ENCODE measurements around the gene ZNF688. TPM values are rescaled to one million over a fixed set of nuclear protein-coding genes. Genes with fewer than 3 reads are reported as not detected.

ZNF688 gene
- polyA plus RNA-seq, 2 of the 4 experiments (the other 2 are of a cell fraction), result 4.6 to 6.7 TPM

DNA sequence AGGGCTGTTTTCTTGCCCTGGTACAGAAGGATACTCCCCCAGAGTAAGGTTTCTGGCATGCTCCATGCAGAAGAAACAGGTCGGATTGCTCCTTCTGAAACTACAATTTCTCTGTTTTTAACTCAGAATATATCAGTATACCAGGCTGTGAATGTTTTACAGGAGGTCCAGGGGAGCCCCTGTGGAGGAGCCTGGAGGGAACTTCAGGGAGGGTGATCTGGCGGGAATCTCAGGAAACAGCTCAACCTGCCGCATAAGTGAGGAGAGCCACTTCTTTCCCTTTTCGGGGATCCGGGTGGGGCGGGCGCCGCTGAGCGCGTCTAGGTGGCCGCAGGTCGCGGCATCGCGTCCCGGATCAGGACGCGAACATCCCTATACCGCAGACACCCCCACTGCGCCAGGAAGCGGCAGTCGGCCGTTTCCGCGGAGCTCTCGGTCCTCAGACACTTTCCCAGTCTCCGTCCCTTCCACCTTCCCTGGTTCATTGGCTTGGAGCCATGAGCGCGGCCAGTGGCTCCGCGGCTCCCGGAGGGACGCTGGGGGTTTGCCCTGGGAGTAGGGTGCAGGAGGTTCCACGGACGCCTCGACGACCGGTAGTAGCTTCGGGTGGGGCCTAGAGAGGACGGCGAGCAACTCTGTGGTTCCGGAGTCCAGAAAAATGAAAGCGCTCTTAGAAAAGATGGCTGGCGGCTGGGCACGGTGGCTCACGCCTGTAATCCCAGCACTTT is 10.3 kb downstream of the ZNF688 start:
- TF ChIP-seq, protein P1, sequence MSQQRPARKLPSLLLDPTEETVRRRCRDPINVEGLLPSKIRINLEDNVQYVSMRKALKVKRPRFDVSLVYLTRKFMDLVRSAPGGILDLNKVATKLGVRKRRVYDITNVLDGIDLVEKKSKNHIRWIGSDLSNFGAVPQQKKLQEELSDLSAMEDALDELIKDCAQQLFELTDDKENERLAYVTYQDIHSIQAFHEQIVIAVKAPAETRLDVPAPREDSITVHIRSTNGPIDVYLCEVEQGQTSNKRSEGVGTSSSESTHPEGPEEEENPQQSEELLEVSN (IDR thresholded peaks at IDR 0.05; ENCODE audit: borderline replicate concordance, low read depth), result peak; percentile 26; the same call in 1 of the 2 replicates
- TF ChIP-seq CBX2 (IDR thresholded peaks at IDR 0.05; ENCODE audit: borderline replicate concordance, low read depth) (no peak), FOSL2 (IDR thresholded peaks at IDR 0.05) (no peak), FOSL2 (CRISPR knock-in tag; IDR thresholded peaks at IDR 0.05) (no peak), CHD2 (IDR thresholded peaks at IDR 0.05; ENCODE audit: low read length, partially characterized antibody) (no peak)
- TF ChIP-seq, protein P2, sequence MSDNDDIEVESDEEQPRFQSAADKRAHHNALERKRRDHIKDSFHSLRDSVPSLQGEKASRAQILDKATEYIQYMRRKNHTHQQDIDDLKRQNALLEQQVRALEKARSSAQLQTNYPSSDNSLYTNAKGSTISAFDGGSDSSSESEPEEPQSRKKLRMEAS (IDR thresholded peaks at IDR 0.05), result peak; percentile 17; the same call in 1 of the 2 replicates
- Histone ChIP-seq H3K4me2 (peak overlapping the region; percentile 75), H3K4me3 (peak overlapping the region; percentile 45), H3K9me3 (no peaks in the 10 kb centered on the region), H3K27ac (peak overlapping the region; percentile 73 to 75), H3K4me1 (peaks cover 4% of the 10 kb centered on the region; the same call in 1 of the 3 replicates)
- no peak for DNase-seq (ENCODE audit: low read depth in 1 of 2, low spot score in 1 of 2)
- CTCF ChIA-PET, result interaction anchor here (0.6 to 1.8 kb wide), 7 partner anchors 10 to 131 kb away, joined by 3 to 10 read pairs (median 3); partner anchors contain the start of genes DCTPP1 and ZNF688
- POLR2A ChIA-PET, result interaction anchor here (1.4 kb wide), 1 partner anchor 116 kb away, joined by 6 read pairs; the partner anchor contains the start of gene SEPHS2
- ATAC-seq, result no peak
- FAIRE-seq, result no peak
- 66% methylated on average over 23 of the region's 46 CpGs for WGBS (ENCODE audit: missing lambda C conversion rate)

DNA sequence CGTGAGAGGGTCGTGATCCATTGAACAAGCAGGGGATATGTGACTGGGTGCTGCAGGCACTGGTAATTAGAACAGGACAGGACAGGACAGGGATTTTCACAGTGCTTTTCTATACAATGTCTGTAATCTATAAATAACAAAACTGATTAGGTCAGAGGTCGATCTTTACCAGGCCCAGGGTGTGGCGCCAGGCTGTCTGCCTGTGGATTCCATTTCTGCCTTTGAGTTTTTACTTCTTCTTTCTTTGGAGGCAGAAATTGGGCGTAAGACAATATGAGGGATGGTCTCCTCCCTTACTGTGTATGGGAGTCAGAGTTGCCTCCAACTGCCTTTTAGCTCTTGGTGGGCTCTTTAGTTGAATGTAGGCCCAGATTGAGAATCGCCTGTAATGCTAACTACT is 11.8 kb downstream of the ZNF688 start:
- Histone ChIP-seq H3K27ac (peak overlapping the region in 1 of 2 experiments; percentile 98; a peak in 3 of 6 replicates), H3K4me3 (no peak overlapping the region), H3K9me3 (no peaks in the 10 kb centered on the region), H3K4me1 (peaks cover 4% of the 10 kb centered on the region; the same call in 1 of the 3 replicates), H3K4me2 (no peak overlapping the region)
- ATAC-seq (no peak), DNase-seq (ENCODE audit: low read depth in 1 of 2, low spot score in 1 of 2) (no peak), FAIRE-seq (no peak)
- POLR2A ChIA-PET, result interaction anchor here (2.8 kb wide), 1 partner anchor 12 kb away, joined by 44 read pairs; the partner anchor contains the start of gene ZNF688
- CTCF ChIA-PET, result interaction anchor here (1.6 to 1.7 kb wide), 2 partner anchors 72 to 130 kb away, joined by 5 to 7 read pairs; partner anchors contain the start of gene DCTPP1
- WGBS (ENCODE audit: missing lambda C conversion rate), result 96% methylated on average over 6 of the region's 6 CpGs
- TF ChIP-seq CHD2 (IDR thresholded peaks at IDR 0.05; ENCODE audit: low read length, partially characterized antibody), result no peak
- TF ChIP-seq, protein P3, sequence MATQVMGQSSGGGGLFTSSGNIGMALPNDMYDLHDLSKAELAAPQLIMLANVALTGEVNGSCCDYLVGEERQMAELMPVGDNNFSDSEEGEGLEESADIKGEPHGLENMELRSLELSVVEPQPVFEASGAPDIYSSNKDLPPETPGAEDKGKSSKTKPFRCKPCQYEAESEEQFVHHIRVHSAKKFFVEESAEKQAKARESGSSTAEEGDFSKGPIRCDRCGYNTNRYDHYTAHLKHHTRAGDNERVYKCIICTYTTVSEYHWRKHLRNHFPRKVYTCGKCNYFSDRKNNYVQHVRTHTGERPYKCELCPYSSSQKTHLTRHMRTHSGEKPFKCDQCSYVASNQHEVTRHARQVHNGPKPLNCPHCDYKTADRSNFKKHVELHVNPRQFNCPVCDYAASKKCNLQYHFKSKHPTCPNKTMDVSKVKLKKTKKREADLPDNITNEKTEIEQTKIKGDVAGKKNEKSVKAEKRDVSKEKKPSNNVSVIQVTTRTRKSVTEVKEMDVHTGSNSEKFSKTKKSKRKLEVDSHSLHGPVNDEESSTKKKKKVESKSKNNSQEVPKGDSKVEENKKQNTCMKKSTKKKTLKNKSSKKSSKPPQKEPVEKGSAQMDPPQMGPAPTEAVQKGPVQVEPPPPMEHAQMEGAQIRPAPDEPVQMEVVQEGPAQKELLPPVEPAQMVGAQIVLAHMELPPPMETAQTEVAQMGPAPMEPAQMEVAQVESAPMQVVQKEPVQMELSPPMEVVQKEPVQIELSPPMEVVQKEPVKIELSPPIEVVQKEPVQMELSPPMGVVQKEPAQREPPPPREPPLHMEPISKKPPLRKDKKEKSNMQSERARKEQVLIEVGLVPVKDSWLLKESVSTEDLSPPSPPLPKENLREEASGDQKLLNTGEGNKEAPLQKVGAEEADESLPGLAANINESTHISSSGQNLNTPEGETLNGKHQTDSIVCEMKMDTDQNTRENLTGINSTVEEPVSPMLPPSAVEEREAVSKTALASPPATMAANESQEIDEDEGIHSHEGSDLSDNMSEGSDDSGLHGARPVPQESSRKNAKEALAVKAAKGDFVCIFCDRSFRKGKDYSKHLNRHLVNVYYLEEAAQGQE (IDR thresholded peaks at IDR 0.05), result no peak
- TF ChIP-seq NFE2L2 (conservative IDR thresholded peaks at IDR 0.05; ENCODE audit: low read length), result no peak
- TF ChIP-seq MAZ (IDR thresholded peaks at IDR 0.05; ENCODE audit: borderline replicate concordance, low read depth, low read length), result no peak

DNA sequence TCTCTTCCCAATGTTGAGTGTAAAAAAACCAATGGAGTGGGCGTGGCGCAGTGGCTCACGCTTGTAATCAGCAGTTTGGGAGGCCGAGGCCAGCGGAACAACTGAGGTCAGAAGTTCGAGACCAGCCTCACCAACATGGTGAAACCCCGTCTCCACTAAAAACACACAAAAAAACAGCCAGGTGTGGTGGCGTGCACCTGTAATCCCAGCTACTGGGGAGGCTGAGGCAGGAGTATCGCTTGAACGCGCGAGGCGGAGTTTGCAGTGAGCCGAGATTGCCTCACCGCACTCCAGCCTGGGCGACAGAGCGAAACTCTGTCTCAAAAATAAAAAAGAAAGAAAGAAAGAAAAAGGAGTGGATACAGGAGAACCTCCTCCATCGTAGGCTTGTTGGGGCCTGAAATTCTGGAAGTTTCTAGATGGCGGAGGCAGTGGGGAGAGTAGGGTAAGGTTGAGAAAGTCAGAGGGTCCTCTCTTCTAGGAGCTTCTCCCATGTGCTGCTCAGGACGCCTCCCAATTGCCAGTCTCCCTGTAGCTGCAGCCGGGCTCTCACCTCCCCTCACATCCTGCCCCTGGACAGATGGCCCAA is 12.6 kb downstream of the ZNF688 start:
- Histone ChIP-seq H3K4me1 (peaks cover 4% of the 10 kb centered on the region; the same call in 1 of the 3 replicates), H3K9me3 (no peaks in the 10 kb centered on the region), H3K27ac (peak overlapping the region; percentile 67 to 98), H3K4me3 (peak overlapping the region; percentile 22), H3K4me2 (peak overlapping the region; percentile 62)
- WGBS (ENCODE audit: missing lambda C conversion rate), result 72% methylated on average over 21 of the region's 21 CpGs
- ChIA-PET CTCF (interaction anchor here (1.1 to 2.8 kb wide), 13 partner anchors 9 to 129 kb away, joined by 3 to 10 read pairs (median 7); partner anchors contain the start of genes DCTPP1 and ZNF688), POLR2A (interaction anchor here (0.6 to 2.8 kb wide), 21 partner anchors 9 to 188 kb away, joined by 3 to 44 read pairs (median 5); partner anchors contain the start of genes DCTPP1, SEPHS2, ZNF688 and ZNF689)
- FAIRE-seq (no peak), DNase-seq (ENCODE audit: low read depth in 1 of 2, low spot score in 1 of 2) (no peak), ATAC-seq (no peak; a peak in 1 of 6 replicates)
- TF ChIP-seq, protein P4, sequence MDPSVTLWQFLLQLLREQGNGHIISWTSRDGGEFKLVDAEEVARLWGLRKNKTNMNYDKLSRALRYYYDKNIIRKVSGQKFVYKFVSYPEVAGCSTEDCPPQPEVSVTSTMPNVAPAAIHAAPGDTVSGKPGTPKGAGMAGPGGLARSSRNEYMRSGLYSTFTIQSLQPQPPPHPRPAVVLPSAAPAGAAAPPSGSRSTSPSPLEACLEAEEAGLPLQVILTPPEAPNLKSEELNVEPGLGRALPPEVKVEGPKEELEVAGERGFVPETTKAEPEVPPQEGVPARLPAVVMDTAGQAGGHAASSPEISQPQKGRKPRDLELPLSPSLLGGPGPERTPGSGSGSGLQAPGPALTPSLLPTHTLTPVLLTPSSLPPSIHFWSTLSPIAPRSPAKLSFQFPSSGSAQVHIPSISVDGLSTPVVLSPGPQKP (IDR thresholded peaks at IDR 0.05; ENCODE audit: low read depth, low read length), result no peak
- TF ChIP-seq CHD4 (IDR thresholded peaks at IDR 0.05; ENCODE audit: borderline replicate concordance) (0 out of 2 replicates have a peak, but pooled peaks have one; percentile 41), KDM1A (IDR thresholded peaks at IDR 0.05; ENCODE audit: low read depth) (peak; percentile 45; the same call in 1 of the 2 replicates), ESRRA (IDR thresholded peaks at IDR 0.05; ENCODE audit: borderline replicate concordance, low read length) (no peak), RNF2 (IDR thresholded peaks at IDR 0.05; ENCODE audit: borderline replicate concordance, low read depth) (no peak)
